GM12864 (cell line): ENCODE results near the gene UPK1A.
A peak's percentile ranks its signal among the peaks of the same experiment; 100 is the strongest.

Experiments used
- DNase-seq: peaks from one replicate; pipeline ENCODE4 v3.0.0-alpha.2; 2011; ENCODE audit warnings: low read depth
- H3K4me3 ChIP-seq: 2 replicates; pipeline ENCODE4 v1.5.1; 2011; ENCODE audit warnings: mild to moderate bottlenecking, low read depth, low read length, control low read depth
- TF ChIP-seq, protein P1 (sequence below): IDR thresholded peaks from 2 replicates; pipeline ENCODE4 v1.5.1; 2011; ENCODE audit warnings: low read depth, mild to moderate bottlenecking, moderate library complexity, low read length, control low read depth, inconsistent platforms; ENCODE audit errors: missing control alignments

Gene UPK1A

DNA sequence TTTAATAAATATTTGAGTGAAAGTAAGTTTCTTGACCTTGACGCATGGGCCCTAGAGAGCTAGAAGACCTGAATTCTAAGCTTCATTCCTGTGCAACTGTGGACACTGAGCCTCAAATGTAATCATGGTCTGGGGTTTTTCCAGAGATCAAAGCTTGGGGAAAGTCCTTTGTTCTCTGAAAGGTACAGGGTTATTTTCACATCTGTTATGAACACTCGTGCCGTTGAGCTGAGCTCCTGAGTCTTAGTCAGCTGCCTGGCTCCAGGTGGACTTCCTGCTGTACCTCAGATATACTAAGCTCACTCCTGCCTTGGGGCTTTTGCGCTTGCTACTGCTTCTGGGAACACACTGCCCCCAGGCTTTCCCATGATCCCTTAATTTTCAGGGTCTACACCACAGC, 30.5 kb downstream of the UPK1A start:
- H3K4me3 ChIP-seq = no peak overlapping the region
- TF ChIP-seq, protein P1, sequence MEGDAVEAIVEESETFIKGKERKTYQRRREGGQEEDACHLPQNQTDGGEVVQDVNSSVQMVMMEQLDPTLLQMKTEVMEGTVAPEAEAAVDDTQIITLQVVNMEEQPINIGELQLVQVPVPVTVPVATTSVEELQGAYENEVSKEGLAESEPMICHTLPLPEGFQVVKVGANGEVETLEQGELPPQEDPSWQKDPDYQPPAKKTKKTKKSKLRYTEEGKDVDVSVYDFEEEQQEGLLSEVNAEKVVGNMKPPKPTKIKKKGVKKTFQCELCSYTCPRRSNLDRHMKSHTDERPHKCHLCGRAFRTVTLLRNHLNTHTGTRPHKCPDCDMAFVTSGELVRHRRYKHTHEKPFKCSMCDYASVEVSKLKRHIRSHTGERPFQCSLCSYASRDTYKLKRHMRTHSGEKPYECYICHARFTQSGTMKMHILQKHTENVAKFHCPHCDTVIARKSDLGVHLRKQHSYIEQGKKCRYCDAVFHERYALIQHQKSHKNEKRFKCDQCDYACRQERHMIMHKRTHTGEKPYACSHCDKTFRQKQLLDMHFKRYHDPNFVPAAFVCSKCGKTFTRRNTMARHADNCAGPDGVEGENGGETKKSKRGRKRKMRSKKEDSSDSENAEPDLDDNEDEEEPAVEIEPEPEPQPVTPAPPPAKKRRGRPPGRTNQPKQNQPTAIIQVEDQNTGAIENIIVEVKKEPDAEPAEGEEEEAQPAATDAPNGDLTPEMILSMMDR = no peak
- DNase-seq = no peak

- peak overlapping the region; percentile 53 for H3K4me3 ChIP-seq
- peak; percentile 99 for DNase-seq
- TF ChIP-seq, protein P1 = no peak
Measured at GRCh38 chr19:35702223-35703012, 36.1 kb downstream of the UPK1A start.

DNA sequence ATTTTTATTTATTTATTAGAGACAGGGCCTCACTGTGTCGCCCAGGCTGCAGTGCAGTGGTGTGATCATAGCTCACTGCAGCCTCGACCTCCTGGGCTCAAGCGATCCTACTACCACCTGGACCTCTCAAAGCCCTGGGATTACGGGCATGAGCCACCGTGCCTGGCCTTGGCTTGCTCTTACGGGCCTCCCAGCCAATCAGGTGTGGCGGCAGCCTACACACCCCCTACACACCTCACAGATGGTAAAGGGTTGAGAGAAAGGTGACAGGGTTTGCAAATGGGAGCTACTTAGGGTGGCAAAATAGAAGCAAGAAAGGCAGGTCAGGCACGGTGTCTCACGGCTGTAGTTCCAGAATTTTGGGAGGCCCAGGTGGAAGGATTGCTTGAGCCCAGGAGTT, 37.0 kb downstream of the UPK1A start:
- no peak overlapping the region; the same call in 1 of the 2 replicates for H3K4me3 ChIP-seq
- TF ChIP-seq, protein P1 = no peak
- no peak for DNase-seq

- TF ChIP-seq, protein P1 = no peak
- no peak within 1 kb of the TSS for H3K4me3 ChIP-seq
- no peak for DNase-seq
Measured at GRCh38 chr19:35704218-35704617, 37.9 kb downstream of the UPK1A start, which contains the start of gene ZBTB32. Gene ZBTB32, plus strand, starts transcription at chr19:35704558. Its CDS starts 10,069 bp downstream, at chr19:35714627.

DNA sequence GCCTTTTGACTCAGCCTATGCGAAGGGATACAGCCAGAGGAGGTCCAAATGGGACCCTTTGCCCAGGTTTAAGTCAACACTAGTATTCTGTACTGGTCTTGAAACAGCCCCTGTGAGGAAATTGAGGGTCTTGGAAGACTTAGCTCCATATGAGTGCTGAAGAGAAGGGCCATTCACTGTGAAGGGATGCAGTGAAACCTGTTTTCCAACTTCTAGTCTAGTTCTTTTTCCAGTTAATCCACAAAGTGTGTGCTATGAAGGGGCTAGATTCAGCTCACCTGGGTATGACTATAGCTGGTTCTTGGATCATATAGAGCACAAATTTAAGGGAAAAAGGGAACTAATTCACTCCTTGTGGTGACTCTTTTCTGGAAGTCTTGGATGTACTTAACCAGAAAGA, 42.1 kb downstream of the UPK1A start:
- no peak overlapping the region for H3K4me3 ChIP-seq
- TF ChIP-seq, protein P1 = no peak
- no peak for DNase-seq

- peak; percentile 88 for DNase-seq
- H3K4me3 ChIP-seq = peak overlapping the region; percentile 42
- TF ChIP-seq, protein P1 = no peak
Measured at GRCh38 chr19:35710784-35711723, 44.7 kb downstream of the UPK1A start.
